GM12878 (cell line): ENCODE results near the gene GPR89B. TPM values are rescaled to one million over a fixed set of nuclear protein-coding genes. Genes with fewer than 3 reads are reported as not detected.
"Not testable (repeated sequence)": the region's sequence is repeated elsewhere in the genome, so short reads cannot be mapped to it uniquely, and the experiment has no call there.

Experiments
- ATAC-seq: fragments of 200-7000 bp; cut with Tn5 transposase; 3 replicates; pipeline ENCODE4 v1.9.1; 2020; ENCODE audit warnings: mild to moderate bottlenecking, moderate library complexity
- BruUV-seq: library from RNA; stranded (reverse); fragments of 400-500 nt; replicated peaks from 2 replicates; lab custom pipeline; 2021; lab: Mats Ljungman, UMichigan
- CTCF ChIA-PET: fragments of 300-600 bp; sonication (Branson Sonifier 250); formaldehyde crosslinking; extraction: SDS; loops from one replicate; lab custom pipeline; 2021; ENCODE audit warnings: inconsistent platforms; lab: Yijun Ruan, JAX
- POLR2A ChIA-PET: fragments of 350-600 bp; formaldehyde crosslinking; extraction: SDS; loops from one replicate; lab custom pipeline; 2021; ENCODE audit warnings: inconsistent platforms; lab: Charles Lee
- RAD21 ChIA-PET: fragments of 300-600 bp; sonication (Branson Sonifier 250); formaldehyde crosslinking; loops from one replicate; lab custom pipeline; 2023; ENCODE audit warnings: antibody characterized with exemption; ENCODE audit not compliant: unreplicated experiment; lab: Charles Lee
- SMC1A ChIA-PET: fragments of 300-600 bp; sonication (Branson Sonifier 250); formaldehyde crosslinking; loops from one replicate; lab custom pipeline; 2023; ENCODE audit not compliant: unreplicated experiment, uncharacterized antibody; lab: Charles Lee
- DNase-seq: peaks from one replicate; pipeline ENCODE4 v3.0.0-alpha.2; 2011; ENCODE audit warnings: low read depth, low spot score
- FAIRE-seq: peaks from 3 replicates; lab custom pipeline; 2011; peaks lifted over from hg19 to GRCh38; lab: Jason Lieb, UNC
- H2AFZ ChIP-seq: 2 replicates; pipeline ENCODE4 v1.6.0; 2011; ENCODE audit warnings: low read depth, low read length, control low read depth; ENCODE audit not compliant: control insufficient read depth
- H3K27ac ChIP-seq: 2 replicates; pipeline ENCODE4 v1.5.1; 2011; ENCODE audit warnings: control low read depth; ENCODE audit not compliant: control insufficient read depth, insufficient read depth
- H3K27me3 ChIP-seq, 2 experiments: replicated peaks in 1 of 2; 2 replicates each; pipeline versions ENCODE4 v1.6.0 to v1.6.1; 2011; ENCODE audit warnings: low read length in 1 of 2; ENCODE audit not compliant: control insufficient read depth in 2 of 2, insufficient read depth in 2 of 2
- H3K36me3 ChIP-seq, 2 experiments: 2 replicates each; pipeline ENCODE4 v1.5.1; 2011; ENCODE audit warnings: low read length in 1 of 2; ENCODE audit not compliant: control insufficient read depth in 2 of 2, insufficient read depth in 2 of 2
- H3K4me1 ChIP-seq: 2 replicates; pipeline ENCODE4 v1.6.1; 2011; ENCODE audit warnings: mild to moderate bottlenecking, low read length, moderate library complexity, mixed read lengths; ENCODE audit not compliant: control insufficient read depth, insufficient read depth
- H3K4me2 ChIP-seq: 2 replicates; pipeline ENCODE4 v1.6.0; 2011; ENCODE audit warnings: control low read depth; ENCODE audit not compliant: control insufficient read depth, insufficient read depth
- H3K4me3 ChIP-seq: fragments of 200-600 bp; sonication (generic); 2 replicates; pipeline ENCODE4 v1.5.1; 2016
- H3K79me2 ChIP-seq: 2 replicates; pipeline ENCODE4 v1.6.0; 2011; ENCODE audit warnings: low read length; ENCODE audit not compliant: control insufficient read depth, insufficient read depth
- H3K9ac ChIP-seq: 2 replicates; pipeline ENCODE4 v1.8.0; 2011; ENCODE audit warnings: low read length, control low read depth, mixed read lengths; ENCODE audit not compliant: control insufficient read depth, insufficient read depth
- H3K9me3 ChIP-seq: replicated peaks from 3 replicates; pipeline ENCODE4 v1.5.1; 2011; ENCODE audit warnings: mild to moderate bottlenecking, low read length; ENCODE audit not compliant: control insufficient read depth, insufficient read depth
- H4K20me1 ChIP-seq: 2 replicates; pipeline ENCODE4 v1.6.0; 2011; ENCODE audit not compliant: control insufficient read depth, insufficient read depth
- WGBS: methylation state at CpG from one replicate; pipeline ENCODE4 v1.1.6; 2016; ENCODE audit warnings: low lambda C conversion rate; ENCODE audit not compliant: insufficient replicate concordance, insufficient coverage; ENCODE audit errors: missing lambda C conversion rate; 5-methylcytosine and 5-hydroxymethylcytosine counted together
- in situ Hi-C: fragments of 300-500 bp; cut with MboI; formaldehyde crosslinking; loops from 9 replicates; pipeline ENCODE4 v1.14.3; 2018; ENCODE audit warnings: mixed read lengths
- intact Hi-C: fragments of 100-400 bp; cut with micrococcal nuclease; formaldehyde crosslinking; loops from one replicate; pipeline ENCODE4 v1.14.2; 2022; ENCODE audit not compliant: unreplicated experiment
- polyA plus RNA-seq, 11 experiments: library from polyadenylated mRNA; depleted of rRNA in 4 of 11; unstranded in 6 of 11; stranded (reverse) in 5 of 11; fragments of >200 nt; fragmentation: Nextera tagmentation in 4 of 11; fragmentation: Illumina TruSeq in 1 of 11; extraction: Ambion mirVana in 4 of 11; extraction: Trizol in 1 of 11; gene quantifications; 1 replicate in 1 of 11; 2 replicates in 10 of 11; pipeline versions ENCODE4 v1.2.1 to v1.2.3, GENCODE V29; 2011 to 2016; ENCODE audit warnings: inconsistent platforms in 2 of 11, missing spikeins in 2 of 11, low read depth in 1 of 11
- total RNA-seq, 4 experiments: library from RNA; depleted of rRNA in 3 of 4; stranded (reverse); fragments of >200 nt in 3 of 4; fragmentation: Illumina TruSeq in 1 of 4; extraction: Trizol in 1 of 4; gene quantifications; 2 replicates each; pipeline versions ENCODE4 v1.2.1 to v1.2.3, GENCODE V29; 2013 to 2021

The GPR89B gene
- total and polyA plus RNA-seq, 10 of the 15 experiments (the other 5 are each of a cell fraction or from before 2014, with no cell fraction given) = 7.5 to 28.9 (median 16.6) TPM

- in situ Hi-C loops = not testable (repeated sequence)
These were observed 67.9 kb downstream of the GPR89B start for GRCh38 chr1:147996088-147996487.

GRCh38 chr1:148007724-148008123 is 79.5 kb downstream of the GPR89B start:
- H3K36me3 ChIP-seq, CTCF ChIA-PET, H3K4me2 ChIP-seq, H3K27me3 ChIP-seq, H3K9ac ChIP-seq, H3K9me3 ChIP-seq, H3K4me3 ChIP-seq, RAD21 ChIA-PET, POLR2A ChIA-PET, SMC1A ChIA-PET, H4K20me1 ChIP-seq, H2AFZ ChIP-seq, in situ Hi-C loops, BruUV-seq, H3K27ac ChIP-seq, ATAC-seq, H3K79me2 ChIP-seq, intact Hi-C loops, DNase-seq, FAIRE-seq, H3K4me1 ChIP-seq: not testable (repeated sequence)
- 81% methylated on average over 3 of the region's 4 CpGs for WGBS

More at GRCh38 chr1:147996088-147996487, 67.9 kb downstream of the GPR89B start:
- H3K4me3 ChIP-seq, ATAC-seq, H3K27me3 ChIP-seq, DNase-seq, H3K36me3 ChIP-seq, H3K9me3 ChIP-seq, H3K4me2 ChIP-seq, H3K4me1 ChIP-seq, FAIRE-seq, H3K79me2 ChIP-seq, SMC1A ChIA-PET, H3K9ac ChIP-seq, H3K27ac ChIP-seq, H4K20me1 ChIP-seq, POLR2A ChIA-PET, intact Hi-C loops, H2AFZ ChIP-seq, CTCF ChIA-PET, BruUV-seq, RAD21 ChIA-PET: not testable (repeated sequence)
- 29% methylated on average over 1 of the region's 2 CpGs for WGBS
